ENCODE measurements around the gene PARVA.

PARVA gene

DNA sequence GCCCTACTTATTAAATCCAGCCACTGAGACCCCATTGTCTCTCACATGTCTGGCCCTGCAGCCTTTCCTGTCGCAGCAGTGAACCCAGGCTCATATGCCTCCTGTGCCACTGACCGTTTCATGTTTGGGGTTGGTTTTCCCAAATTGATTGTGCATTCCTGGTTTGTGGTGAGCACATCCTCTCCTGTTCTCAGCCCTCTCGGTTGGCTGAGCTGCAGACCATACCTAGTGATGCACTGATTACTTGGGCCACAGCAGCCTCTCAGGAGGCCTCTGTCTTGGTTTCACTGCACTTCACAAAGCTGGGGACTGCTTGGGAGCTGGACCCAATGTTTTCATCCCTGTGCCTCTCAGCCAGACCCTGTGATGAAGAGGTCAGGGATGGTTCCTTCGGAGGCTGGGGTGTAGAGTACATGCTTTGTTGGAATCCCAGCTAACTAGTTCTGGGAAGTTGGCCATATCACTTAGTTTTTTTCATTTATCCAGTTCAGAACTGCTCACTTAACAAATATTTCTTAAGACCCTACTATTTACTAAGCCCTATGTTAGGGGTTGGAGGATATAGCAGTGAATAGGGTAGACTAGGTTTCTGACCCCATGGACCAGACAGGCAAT lies 30.9 kb downstream of the PARVA start:
- no peak for DNase-seq

DNA sequence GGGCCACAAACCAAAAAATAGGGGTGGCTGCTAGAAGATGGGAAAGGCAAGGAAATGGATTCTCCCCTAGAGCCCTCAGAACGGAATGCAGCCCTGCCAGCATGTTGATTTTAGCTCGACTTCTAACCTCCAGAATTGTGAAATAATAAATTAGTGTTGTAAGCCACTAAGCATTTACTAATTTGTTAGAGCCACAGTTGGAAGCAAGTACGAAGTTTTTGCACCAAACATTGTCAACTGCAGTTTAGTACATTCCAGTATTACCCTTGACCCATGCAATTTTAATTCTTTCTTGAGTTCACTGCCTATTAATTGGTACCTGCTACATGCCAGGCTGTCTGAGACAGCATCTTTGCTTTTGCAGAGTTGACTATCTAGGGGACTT lies 32.2 kb downstream of the PARVA start:
- no peak for DNase-seq

DNA sequence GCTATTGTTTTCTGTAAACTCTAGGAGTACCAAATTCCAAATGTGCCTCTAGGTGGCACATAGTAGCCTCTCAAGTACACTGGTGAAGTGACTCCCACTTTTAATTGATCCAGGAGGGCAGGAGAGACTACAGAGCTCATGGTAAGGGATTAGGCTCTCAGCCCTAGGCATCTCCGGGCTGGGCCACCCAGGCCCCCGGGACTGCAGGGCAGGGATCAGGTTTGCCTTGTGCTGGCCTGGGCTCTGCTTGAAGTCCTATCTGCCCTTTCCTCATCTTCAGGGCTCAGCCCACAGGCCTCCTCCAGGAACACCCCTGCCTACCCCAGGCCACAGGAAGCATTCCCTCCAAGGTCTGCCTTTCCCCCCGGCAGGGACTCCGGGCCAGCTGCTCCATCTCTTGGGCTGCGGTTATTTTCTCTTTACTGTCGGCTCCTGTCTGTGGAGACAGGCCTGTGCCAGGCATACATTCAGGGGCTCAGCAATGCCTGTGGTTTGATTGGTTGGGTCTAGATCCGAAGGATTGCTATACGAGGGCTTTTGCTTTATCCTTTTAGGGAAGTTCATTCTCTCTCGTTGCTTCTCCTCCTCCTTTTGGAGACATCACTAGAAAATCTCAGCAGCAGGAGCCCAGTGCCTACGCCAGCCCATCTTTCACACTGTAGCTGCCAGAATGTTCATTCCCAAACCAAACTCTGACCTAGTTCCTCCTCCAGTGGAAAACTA lies 32.8 kb downstream of the PARVA start:
- DNase-seq, result no peak

DNA sequence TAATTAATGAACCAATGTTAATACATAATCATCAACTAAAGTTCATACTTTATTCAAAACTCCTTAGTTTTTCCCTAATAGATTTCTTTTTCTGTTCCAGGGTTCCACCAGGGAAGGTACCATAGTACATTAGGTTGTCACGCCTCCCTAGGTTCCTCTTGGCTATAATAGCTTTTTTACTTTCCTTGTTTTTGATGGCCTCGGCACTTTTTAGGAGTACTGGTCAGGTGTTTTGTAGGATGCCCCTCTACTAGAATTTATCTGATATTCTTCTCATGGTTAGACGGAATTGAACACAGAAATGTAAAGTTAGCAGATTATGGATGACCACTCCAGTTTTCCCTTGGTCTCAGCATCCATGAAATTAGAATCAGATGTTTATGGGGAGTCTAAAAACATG lies 34.0 kb downstream of the PARVA start:
- DNase-seq, result no peak

DNA sequence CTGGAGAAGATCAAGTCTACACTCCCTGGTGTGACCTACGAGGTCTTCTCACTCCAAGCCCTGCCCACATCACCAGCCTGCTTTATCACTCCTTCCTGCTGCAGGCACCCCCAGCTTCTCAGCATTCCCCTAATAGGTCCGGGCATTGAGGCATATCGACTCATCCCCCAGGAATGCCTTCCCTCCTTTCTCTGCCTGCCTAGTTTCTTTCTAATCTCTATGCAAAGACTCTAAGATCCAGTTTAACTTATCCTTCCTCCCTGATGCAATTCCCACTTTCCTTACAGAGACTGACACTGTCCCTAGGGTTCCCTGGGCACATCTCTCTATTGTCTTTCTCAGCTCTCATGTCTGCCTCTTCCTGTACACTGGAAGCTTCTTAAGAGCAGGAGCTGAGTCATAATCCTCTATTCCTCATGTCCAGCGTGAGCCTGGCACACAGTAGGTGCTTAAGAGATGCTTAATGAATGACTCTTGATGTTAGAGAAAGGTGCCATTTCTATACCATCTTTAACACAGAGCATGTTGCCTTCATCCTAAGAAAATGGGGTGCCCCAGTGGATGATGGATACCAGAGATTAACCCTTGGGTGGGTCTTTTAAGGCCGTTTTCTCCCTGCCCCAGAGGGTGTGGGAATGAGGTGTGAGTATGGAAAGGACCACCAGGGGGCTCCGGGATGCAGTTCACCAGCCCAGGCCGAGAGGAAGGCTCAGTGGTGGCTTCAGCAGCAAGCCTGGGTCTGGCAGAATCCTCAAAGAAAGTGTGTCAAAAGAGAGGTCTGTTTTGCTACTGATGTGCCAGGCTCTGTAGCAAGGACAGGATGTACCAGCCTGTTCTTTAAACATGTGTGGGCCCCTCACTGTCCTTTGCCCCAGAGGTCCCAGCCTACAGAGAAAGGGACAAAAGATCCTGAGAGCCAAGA lies 34.7 kb downstream of the PARVA start:
- DNase-seq, result peak in 1 of 2 donors; percentile 26

DNA sequence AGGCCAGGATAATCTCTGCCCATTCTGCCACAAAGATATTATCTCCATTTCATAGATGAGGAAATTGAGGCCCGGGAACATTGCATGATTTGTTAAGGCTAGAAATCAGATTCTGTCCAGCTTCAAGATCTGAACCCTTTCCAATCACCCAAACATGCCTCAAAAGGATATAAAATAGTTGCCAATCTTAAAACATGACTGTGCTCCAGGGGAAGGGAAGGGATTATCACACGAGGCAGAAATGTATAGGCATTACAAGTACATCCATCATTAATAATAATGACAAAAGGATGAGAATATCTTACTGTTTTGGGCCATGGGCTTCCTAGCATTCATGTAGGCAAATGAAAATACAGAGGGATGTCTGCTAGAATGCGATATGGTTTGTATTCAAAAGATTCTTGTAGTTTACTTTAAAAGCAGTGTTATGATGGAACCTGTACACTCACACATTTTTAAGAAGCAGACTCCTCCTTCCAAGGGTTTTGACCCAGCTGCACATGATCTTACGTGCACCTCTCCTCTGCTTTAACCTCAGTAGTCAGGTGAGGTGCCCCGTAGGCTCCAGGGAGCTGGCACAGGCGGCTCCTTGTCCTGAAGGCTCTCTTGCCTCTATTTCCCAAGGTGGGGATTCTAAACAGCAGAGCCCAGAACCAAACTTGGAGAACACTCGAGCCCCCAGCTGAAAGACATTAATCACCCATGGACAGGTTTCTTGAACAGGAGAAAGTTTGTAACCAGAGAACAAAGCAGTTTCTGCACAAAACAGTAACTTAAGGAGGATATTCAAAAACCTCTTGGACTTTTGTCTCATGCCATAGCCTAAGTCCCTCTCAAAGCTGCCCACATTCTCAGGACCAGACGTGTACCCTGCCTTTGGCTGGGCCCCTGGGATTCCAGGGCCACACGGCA lies 36.0 kb downstream of the PARVA start:
- DNase-seq, result no peak

DNA sequence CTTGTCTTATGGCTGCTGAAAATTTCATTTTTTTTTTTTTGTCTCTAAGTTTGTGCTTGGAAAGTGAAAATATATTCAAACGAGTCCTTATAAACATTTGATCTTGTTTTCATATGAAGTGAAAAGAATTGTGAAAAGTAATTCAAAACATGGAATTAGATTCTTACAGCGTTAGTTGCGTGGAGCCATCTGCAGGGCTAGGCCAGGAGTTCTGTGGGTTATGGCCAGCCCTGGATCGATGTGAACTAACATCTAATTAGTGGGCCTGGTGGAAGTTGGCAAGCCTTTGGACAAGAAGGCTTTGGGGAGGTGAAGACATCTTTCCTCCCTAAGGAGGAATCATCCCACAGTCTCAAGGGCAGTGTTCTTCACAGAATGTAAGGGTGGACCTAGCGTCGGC lies 37.2 kb downstream of the PARVA start:
- DNase-seq, result no peak

DNA sequence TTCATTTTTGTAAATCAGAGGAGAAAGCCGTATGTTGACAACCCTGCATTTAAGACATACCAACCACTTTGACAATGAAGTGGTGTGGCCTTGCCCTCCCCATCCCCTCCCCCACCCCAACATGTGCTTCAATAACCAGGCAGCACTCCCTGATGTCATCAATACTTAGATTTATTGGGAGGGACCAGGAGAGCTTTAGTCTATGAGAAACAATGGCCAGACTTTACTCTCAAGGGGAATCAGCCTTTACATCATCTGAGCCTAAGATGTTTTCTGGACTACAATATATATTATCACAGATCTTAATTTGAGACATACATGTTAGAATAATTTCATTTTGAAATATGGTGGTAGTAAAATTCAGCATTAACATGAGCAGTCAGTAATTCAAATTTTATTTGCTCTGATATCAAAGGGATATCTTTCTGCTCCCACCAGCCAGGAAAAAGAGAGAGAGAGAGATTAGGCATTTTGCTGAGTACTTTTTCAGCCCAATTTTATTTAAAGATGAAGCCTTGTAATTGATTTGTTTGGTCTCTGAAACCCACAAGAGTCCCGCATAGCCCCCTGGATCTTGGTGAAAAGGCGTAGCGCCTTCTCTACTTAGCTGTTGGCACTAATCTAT lies 38.1 kb downstream of the PARVA start:
- DNase-seq, result no peak

DNA sequence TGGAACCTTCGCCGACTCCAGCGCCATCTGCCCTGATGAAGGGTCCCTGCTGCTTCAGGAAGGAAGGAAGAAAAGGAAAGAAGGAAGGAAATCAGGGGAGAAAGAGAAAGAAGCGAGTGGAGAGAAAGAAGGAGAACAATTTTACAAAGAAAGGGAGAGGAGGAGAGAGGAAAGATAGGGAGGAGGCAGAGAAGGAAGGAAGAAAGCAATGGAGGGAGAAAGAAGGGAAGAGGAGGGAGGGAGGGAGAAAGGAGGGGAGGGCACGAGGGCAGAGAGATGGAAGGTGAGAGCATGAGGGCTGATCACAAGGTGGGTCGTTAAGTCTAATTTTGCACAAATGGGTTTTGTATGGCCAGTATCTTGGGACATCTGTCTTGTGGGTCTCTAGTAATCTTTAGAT lies 39.2 kb downstream of the PARVA start:
- DNase-seq, result no peak

DNA sequence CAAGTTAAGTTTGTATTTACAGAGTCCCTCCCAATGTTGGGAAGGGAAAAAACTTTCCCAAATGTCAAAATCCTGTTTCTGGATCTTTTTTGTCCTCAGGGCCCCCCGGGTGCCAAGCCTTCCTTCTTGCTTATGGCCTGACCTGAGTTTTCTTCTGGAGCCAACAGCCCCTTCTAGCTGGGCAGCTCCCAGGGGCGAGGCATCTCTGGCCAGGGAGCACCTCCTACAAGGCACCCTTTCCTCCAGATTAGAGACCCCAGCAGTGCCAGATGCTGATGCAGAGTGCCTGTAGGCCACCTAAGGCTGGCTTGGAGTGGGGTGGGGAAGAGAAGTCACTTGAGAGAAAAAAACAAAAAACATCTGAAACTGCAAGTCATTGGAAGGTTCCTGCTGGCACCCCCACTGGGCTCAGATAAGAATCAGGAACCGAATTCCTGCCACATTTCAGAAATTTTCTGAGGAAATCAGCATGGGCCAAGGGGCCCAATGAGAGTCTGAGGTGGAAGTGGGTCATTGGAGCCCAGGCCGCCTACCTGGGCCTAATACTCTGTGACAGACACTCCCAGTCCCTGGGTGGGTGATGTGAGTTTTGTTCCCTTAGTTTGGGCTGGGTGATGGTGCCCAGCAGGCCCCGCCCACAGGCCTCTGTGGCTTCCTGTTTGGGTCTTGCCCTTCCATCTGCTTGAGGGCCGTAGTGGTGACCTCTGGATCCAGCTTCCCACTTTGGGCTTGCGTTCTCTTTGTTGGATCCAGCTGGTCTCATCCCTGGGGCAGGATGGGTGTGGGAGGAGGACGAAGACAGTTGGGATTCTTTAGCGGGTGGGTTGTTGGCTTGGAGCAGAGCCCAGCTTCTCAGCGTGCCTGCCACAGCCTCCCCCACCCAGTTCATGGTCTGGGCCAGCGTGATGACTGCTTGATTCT lies 40.6 kb downstream of the PARVA start:
- DNase-seq, result no peak

DNA sequence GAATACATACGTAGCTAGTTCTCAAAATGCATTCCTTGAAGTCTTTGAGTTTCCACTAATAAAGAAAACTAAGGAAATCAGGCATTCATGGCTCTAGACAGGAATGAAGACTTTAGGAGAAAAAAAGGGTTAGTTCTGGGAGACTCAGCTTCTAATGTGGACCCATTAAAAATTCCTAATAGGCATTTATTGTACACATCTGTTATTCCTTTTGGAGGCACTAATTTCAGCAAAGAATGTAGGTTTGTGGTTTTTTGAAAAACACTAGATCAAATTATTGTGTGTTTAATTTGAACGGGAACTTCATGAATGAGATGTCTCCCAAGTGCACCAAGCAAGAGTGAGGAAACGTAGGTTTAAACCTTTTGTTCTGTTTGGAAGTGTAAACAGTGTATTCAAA lies 42.7 kb downstream of the PARVA start:
- DNase-seq, result no peak

DNA sequence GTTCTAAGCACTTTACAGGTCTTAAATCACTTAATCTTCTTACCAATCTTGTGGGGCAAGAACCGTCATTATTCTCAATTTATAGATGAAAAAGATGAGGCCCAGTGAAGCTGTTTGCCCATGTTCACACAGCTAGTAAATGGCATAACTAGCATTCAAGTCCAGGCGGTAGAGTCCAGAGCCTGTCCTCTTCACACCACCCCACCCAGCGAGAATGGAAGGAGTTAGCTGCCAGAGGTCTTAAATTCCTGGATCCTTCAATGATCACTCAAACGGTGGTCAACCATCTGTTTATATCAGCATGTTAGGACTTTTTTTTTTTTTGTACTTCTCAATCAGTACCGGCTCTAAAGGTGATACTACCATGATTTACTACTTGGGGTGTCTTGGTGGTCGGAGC lies 43.3 kb downstream of the PARVA start:
- DNase-seq, result no peak

DNA sequence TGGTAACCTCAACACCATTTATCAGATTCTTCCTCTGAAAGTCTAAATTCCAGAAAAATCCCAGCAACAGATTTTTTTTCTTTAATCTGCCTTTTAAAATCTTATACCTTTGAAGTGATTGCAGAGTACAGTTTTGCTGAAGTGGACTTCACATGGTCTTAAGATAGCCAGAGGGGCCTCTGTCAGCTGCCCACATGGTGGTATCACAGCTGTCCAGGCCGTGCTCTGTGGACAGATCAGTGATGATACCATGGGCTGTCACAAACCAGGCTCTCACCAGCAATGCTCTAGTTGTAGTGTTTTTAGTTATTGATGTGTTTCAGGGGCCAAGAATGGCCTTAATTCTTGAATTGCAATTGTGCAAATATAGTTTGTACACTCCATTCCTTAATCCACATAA lies 44.0 kb downstream of the PARVA start:
- no peak for DNase-seq

DNA sequence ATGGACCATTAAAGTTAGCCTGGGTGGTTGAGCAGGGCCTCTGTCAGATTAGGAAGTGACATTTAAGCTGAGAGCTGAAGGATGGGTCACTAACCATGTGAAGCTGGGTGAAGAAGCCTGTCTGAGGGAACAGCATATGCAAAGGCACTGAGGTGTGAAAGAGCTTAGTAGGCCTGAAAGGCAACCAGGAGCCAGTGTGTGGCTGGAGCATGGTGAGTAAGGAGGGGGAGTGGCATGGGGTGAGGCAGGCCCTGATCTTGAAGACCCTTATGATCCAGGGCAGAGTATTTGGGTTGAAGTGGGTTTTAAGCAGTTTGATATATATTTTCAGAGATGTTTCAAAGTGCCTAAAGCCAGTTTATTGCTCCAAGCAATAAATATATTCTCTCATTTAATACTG lies 48.8 kb downstream of the PARVA start:
- no peak for DNase-seq

DNA sequence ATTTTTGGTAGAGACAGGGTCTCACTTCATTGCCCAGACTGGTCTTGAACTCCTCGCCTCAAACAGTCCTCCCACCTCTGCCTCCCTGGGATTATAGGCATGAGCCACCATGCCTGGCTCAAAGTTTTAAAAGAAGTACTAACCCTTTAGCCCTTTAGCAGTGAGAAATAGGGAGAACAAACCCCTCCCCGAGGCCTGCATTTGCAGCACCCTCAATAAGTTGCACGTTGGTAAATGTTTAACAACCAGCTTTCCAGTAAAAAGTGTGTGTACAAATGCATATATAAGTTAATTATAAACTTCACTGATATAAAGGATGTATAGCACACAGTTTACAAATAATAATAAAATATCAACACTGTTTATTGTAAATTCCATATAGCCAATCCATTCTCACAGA lies 51.8 kb downstream of the PARVA start:
- no peak for DNase-seq

DNA sequence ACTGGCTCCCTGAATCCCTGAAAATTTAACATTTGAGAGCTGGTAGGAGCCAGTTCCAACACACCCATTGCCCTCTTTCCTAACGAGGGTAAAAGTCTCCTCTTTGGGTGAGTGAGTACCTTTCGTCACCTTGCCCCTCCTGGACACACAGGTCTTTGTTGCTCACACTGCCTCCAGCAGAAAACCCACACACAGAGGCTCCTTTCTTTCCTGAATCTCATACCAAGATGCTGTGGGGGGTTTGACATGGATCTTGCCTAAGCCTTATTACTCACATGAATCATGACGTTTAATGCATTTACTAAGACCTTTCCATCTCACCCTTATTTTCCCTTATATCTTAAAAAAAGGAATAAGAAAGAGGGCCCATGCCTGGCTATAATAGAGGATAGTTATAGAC lies 53.0 kb downstream of the PARVA start:
- DNase-seq, result no peak

DNA sequence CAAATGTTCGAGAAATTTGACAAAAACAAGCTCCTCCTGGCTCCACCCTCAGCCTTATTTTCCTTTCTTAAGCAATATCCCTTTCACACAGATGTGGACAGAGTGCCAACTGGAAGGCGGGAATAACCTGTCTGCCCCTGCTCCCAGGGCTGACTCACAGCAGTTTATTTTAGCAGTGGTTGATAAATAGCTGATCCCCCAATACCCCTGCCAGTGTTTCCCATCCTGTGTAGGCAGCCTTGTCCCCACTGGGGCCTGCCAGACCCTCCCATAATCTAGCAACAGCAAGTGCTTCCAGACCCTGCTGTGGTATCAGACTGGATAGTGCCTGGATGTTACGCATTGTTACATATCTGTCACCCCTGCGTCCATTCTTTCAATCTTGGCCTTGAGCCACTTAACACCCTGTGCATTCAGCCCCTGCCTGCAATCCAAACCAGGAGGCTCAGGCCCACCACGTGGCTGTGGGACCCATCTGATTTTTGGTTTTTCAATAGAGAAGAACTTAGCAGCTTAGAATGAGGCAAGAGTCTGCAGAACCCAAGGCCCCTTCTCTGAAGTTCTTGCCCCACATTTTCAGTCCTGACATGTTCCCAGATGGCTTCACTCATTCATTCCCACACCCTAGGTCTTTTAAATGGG lies 53.7 kb downstream of the PARVA start:
- DNase-seq, result no peak

DNA sequence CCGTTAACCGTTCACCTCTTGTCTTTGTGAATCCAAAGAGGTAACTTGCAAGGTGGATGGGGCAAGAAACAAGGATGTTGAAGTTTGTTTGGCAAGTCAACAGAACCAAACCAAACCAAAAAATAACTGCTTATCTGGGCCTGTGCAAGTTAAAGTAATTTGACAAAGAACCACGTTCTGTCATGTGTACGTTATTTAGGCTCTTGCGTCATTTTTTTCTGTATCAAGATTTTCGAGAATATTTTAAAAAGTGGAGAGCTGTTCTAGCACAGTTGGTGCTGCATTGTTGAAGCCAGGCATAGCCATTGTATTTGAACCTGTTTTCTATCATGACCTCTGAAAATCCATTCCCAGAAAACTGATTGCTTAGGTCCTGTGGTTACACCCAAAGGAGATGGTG lies 55.1 kb downstream of the PARVA start:
- DNase-seq, result no peak

DNA sequence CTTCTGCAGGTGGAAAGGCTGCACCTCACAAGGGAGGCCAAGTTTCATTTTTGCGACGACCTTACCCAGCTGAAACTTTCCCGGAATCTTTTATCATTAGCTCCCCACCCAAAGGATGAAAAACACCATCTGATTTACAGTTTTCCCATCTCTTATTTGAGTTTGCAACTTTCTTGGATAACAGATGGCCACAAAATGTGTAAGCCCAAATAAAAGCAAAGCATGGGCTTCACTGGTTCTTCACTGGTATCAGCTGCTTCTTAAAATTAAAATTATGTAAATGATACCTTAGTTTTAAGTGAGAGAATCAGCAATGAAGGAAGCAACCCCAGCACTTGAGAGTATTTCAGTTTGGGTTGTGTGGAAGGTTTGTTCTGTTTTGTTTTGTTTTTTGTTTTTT lies 55.8 kb downstream of the PARVA start:
- no peak for DNase-seq

DNA sequence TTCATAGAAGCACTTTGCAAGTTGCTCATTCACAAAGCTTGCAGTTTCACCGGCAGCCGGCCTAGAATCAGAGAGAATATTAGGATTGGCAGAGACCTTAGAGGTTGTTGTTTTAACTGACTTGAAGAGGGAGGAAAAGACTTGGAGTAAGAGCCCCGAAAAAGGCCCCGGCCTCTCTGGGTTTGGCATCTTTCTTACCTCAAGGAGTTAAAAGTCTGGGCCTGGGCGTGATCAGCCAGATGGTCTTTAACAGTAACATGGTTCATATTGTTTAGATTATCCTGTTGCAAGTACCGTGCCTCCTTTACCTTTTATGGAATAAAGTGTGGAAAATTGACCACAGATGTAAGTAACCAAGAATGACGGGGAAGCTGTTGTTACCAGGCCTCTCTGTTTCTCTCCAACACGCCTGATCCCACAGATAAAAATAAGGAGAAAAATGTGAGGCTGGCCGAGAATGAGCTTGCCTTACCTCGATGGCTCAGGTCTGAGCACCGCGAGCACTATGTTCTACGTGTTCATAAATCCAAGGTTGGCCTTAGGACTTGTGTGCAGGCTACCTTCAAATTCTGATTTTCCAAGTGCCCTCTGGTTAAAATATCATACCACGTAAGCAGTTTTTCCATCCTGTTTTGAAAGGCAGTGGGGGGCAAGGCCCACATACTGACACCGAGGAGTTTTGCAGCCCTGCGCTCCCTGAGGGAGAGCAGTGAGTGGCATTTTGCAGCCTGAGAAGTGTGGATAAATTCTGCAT lies 56.4 kb downstream of the PARVA start:
- no peak for DNase-seq
